Body of pancreas (tissue), 4 donors: ENCODE measurements around the gene ME3. TPM values are rescaled to one million over a fixed set of nuclear protein-coding genes. Genes with fewer than 3 reads are reported as not detected.

ENCODE experiments used
- ATAC-seq: fragments of 150-250 bp; one replicate; pipeline ENCODE4 v1.9.1; 2016
- DNase-seq, 4 donors: peaks; one replicate each; pipeline ENCODE4 v3.0.0-alpha.2; 2019
- H3K27ac ChIP-seq, 4 donors: fragments of 200-600 bp; sonication (generic); 1 replicate in 3 of 4; 2 replicates in 1 of 4; pipeline versions ENCODE4 v1.5.1 to v1.6.1; 2016 to 2019; ENCODE audit warnings: mild to moderate bottlenecking in 1 of 4, mixed read lengths in 1 of 4, moderate library complexity in 1 of 4
- H3K27me3 ChIP-seq, 2 donors: fragments of 200-600 bp; sonication (generic); one replicate each; pipeline ENCODE4 v1.6.0; 2016; ENCODE audit warnings: mild to moderate bottlenecking in 1 of 2
- H3K36me3 ChIP-seq, 2 donors: fragments of 200-600 bp; sonication (generic); replicated peaks in 1 of 2; 2 replicates each; pipeline ENCODE4 v1.5.1; 2016; ENCODE audit warnings: low read depth in 2 of 2; ENCODE audit not compliant: insufficient read depth in 1 of 2
- H3K4me1 ChIP-seq: fragments of 200-600 bp; sonication (generic); one replicate; pipeline ENCODE4 v1.6.0; 2016
- H3K4me3 ChIP-seq, 2 donors: fragments of 200-600 bp; sonication (generic); 1 replicate in 1 of 2; 2 replicates in 1 of 2; pipeline ENCODE4 v1.5.1; 2016 to 2019
- H3K9me3 ChIP-seq, 3 donors: fragments of 200-600 bp; sonication (generic); 1 replicate in 2 of 3; 2 replicates in 1 of 3; pipeline ENCODE4 v1.5.1; 2016
- POLR2A ChIP-seq, 3 donors: fragments of 450-650 bp; IDR thresholded peaks; one replicate each; pipeline ENCODE4 v1.6.1; 2016; ENCODE audit warnings: antibody characterized with exemption in 3 of 3, mild to moderate bottlenecking in 2 of 3
- WGBS, 2 donors: methylation state at CpG; one replicate each; pipeline ENCODE4 v1.1.5; 2017; 5-methylcytosine and 5-hydroxymethylcytosine counted together
- intact Hi-C: fragments of 100-400 bp; cut with DNase I; formaldehyde crosslinking; loops from one replicate; pipeline ENCODE4 v1.15.1; 2023
- total RNA-seq, 2 donors: library from RNA; depleted of rRNA; stranded (reverse); fragments of >200 nt; gene quantifications; one replicate each; pipeline ENCODE4 v1.1.0, GENCODE V29; 2016
- TF ChIP-seq, protein P1 (sequence below), 7 experiments: fragments of 450-650 bp in 4 of 7; fragments of 200-600 bp in 3 of 7; sonication (generic) in 3 of 7; IDR thresholded peaks; one replicate each; pipeline ENCODE4 v1.5.1; 2016 to 2019; ENCODE audit warnings: antibody characterized with exemption in 7 of 7

ME3 gene
- total RNA-seq, 2 donors from 2014 or later = 20.8 to 54.7 TPM

- no peak for TF ChIP-seq POLR2A (IDR thresholded peaks at IDR 0.05)
- TF ChIP-seq, protein P1, sequence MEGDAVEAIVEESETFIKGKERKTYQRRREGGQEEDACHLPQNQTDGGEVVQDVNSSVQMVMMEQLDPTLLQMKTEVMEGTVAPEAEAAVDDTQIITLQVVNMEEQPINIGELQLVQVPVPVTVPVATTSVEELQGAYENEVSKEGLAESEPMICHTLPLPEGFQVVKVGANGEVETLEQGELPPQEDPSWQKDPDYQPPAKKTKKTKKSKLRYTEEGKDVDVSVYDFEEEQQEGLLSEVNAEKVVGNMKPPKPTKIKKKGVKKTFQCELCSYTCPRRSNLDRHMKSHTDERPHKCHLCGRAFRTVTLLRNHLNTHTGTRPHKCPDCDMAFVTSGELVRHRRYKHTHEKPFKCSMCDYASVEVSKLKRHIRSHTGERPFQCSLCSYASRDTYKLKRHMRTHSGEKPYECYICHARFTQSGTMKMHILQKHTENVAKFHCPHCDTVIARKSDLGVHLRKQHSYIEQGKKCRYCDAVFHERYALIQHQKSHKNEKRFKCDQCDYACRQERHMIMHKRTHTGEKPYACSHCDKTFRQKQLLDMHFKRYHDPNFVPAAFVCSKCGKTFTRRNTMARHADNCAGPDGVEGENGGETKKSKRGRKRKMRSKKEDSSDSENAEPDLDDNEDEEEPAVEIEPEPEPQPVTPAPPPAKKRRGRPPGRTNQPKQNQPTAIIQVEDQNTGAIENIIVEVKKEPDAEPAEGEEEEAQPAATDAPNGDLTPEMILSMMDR (IDR thresholded peaks at IDR 0.05) = peak; percentile 79 to 94 (median 87)
- H3K27me3 ChIP-seq = no peaks in the 10 kb centered on the region
- no peak overlapping the region for H3K4me3 ChIP-seq
- H3K4me1 ChIP-seq = peaks cover 19% of the 10 kb centered on the region
- H3K36me3 ChIP-seq = no peaks in the 10 kb centered on the region
- intact Hi-C loops = no loop called here
- peak; percentile 68 to 74 (median 73) for DNase-seq
- H3K9me3 ChIP-seq = no peaks in the 10 kb centered on the region
- WGBS, 2 donors = 5 to 7% methylated on average over 7 of the region's 7 CpGs
- no peak overlapping the region for H3K27ac ChIP-seq
- ATAC-seq = peak; percentile 92
Observed at GRCh38 chr11:86608251-86608799, 64.1 kb downstream of the ME3 start.

DNA sequence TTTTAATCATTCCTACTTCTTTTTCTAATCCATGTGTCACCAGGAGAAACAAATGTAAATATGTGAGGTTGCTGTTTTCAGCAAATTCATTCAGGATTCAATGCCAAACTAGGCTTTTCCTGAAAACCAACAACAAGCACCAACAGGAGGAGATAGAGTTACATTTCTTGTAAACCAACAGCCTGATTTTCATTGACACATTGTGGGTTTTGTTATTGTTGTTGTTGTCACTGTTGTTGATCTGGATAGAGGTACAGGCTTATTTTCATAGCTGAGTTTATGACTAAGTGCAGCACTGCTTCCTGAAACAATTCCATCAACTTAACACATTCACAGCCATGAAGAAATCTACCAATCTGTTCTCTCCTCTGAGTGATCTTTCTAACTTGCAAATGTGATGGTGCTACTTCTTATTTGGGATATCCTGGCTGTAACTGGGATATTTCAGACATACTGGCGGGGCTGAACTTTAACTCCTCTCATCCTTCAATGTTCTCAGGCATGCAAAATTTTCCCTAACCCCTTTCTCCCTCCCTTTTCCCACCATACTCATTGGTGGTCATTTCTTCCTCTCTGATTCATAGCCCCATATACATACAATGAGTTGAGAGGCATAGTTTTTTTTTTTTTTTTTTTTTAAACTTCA is 65.5 kb downstream of the ME3 start:
- ATAC-seq (no peak), DNase-seq (no peak)
- intact Hi-C loops = no loop called here
- Histone ChIP-seq H3K4me1 (peaks cover 19% of the 10 kb centered on the region), H3K4me3 (no peak overlapping the region), H3K27me3 (no peaks in the 10 kb centered on the region), H3K36me3 (no peaks in the 10 kb centered on the region), H3K9me3 (no peaks in the 10 kb centered on the region), H3K27ac (peak overlapping the region in 2 of 4 donors; percentile 13 to 27)
- TF ChIP-seq, protein P1 (IDR thresholded peaks at IDR 0.05) = no peak
- no peak for TF ChIP-seq POLR2A (IDR thresholded peaks at IDR 0.05)
- 63 to 83% methylated on average over 1 of the region's 1 CpG for WGBS, 2 donors

GRCh38 chr11:86606270-86606835 is 66.1 kb downstream of the ME3 start:
- Histone ChIP-seq H3K4me3 (no peak overlapping the region), H3K27ac (peak overlapping the region in 2 of 4 donors; percentile 13 to 27), H3K9me3 (no peaks in the 10 kb centered on the region), H3K27me3 (no peaks in the 10 kb centered on the region), H3K36me3 (no peaks in the 10 kb centered on the region), H3K4me1 (peaks cover 19% of the 10 kb centered on the region)
- no peak for DNase-seq
- no peak for ATAC-seq
- 66 to 71% methylated on average over 1 to 3 of the region's 3 CpGs for WGBS, 2 donors
- TF ChIP-seq, protein P1 (IDR thresholded peaks at IDR 0.05) = no peak
- TF ChIP-seq POLR2A (IDR thresholded peaks at IDR 0.05) = no peak
- intact Hi-C loops = no loop called here

DNA sequence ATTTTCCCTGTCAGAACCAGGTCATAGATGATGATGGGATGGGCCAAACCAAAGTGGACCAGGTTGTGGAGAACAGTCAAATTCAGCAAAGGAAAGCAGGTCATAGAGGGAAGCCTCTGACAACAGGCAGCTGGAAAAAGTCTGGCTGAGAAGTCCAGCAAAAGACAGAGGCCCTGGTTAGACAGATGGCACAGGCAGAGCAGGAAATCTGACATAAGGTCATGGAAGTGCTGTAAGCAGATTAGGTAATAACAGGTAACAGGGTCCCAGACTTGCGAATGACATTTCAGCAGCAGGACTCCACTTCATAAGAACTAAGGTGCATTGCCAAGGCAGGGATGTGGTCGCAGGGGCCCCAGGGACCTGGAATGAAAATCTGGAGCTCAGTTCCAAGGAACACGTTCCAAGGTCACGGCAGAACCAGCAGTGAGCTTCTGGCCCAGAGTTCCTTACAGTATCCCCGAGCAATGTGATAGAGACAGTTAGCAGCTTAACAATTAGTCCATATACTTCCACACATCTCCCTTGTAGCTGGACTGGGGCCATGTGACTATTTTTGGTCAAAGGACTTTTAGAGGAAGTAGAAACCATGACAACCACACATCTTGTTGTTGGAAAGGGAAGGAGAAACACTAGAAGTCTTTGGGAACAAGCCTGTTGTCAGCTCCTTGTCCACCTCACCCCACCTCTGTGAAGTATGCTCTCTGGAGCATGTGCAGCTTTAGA is 75.4 kb downstream of the ME3 start:
- ATAC-seq (peak; percentile 5), DNase-seq (peak in 1 of 4 donors; percentile 41)
- Histone ChIP-seq H3K9me3 (no peaks in the 10 kb centered on the region), H3K4me3 (no peak overlapping the region), H3K36me3 (no peaks in the 10 kb centered on the region), H3K4me1 (peaks cover 28% of the 10 kb centered on the region), H3K27me3 (no peaks in the 10 kb centered on the region), H3K27ac (no peak overlapping the region)
- WGBS, 2 donors = 55 to 59% methylated on average over 4 to 5 of the region's 5 CpGs
- intact Hi-C loops = no loop called here
- no peak for TF ChIP-seq POLR2A (IDR thresholded peaks at IDR 0.05)
- TF ChIP-seq, protein P1 (IDR thresholded peaks at IDR 0.05) = no peak
